Urinary bladder (tissue), 4 donors: Measurements from ENCODE around the gene SLC25A48. TPM values are rescaled to one million over a fixed set of nuclear protein-coding genes. Genes with fewer than 3 reads are reported as not detected.

ENCODE experiments used
- DNase-seq: peaks from one replicate; pipeline ENCODE4 v3.0.0-alpha.2; 2015; ENCODE audit errors: extremely low spot score
- H3K27ac ChIP-seq: one replicate; pipeline ENCODE4 v1.5.1; 2013; ENCODE audit warnings: low read depth, mild to moderate bottlenecking, moderate library complexity
- H3K36me3 ChIP-seq: one replicate; pipeline ENCODE4 v1.6.1; 2013; ENCODE audit warnings: mild to moderate bottlenecking, moderate library complexity; ENCODE audit not compliant: insufficient read depth
- H3K4me1 ChIP-seq: one replicate; pipeline ENCODE4 v1.6.1; 2013; ENCODE audit warnings: mild to moderate bottlenecking, moderate library complexity; ENCODE audit not compliant: insufficient read depth
- H3K4me3 ChIP-seq: one replicate; pipeline ENCODE4 v1.5.1; 2013; ENCODE audit warnings: low read depth, low read length
- WGBS: extraction: QIAGEN DNeasy Blood & Tissue Kit; methylation state at CpG from one replicate; pipeline ENCODE4 v1.1.7; 2013; 5-methylcytosine and 5-hydroxymethylcytosine counted together
- polyA plus RNA-seq: library from polyadenylated mRNA; stranded (reverse); fragments of 200-250 nt; gene quantifications from one replicate; pipeline ENCODE4 v1.2.3, GENCODE V29; 2013
- total RNA-seq: library from RNA; depleted of rRNA; stranded (reverse); fragments of >200 nt; gene quantifications from one replicate; pipeline ENCODE4 v1.2.3, GENCODE V29; 2014
- donor health status: healthy with polysubstance abuse.
- donor health status: healthy.

The SLC25A48 gene
- total and polyA plus RNA-seq, 2 donors = 0.04 to 0.37 TPM

DNA sequence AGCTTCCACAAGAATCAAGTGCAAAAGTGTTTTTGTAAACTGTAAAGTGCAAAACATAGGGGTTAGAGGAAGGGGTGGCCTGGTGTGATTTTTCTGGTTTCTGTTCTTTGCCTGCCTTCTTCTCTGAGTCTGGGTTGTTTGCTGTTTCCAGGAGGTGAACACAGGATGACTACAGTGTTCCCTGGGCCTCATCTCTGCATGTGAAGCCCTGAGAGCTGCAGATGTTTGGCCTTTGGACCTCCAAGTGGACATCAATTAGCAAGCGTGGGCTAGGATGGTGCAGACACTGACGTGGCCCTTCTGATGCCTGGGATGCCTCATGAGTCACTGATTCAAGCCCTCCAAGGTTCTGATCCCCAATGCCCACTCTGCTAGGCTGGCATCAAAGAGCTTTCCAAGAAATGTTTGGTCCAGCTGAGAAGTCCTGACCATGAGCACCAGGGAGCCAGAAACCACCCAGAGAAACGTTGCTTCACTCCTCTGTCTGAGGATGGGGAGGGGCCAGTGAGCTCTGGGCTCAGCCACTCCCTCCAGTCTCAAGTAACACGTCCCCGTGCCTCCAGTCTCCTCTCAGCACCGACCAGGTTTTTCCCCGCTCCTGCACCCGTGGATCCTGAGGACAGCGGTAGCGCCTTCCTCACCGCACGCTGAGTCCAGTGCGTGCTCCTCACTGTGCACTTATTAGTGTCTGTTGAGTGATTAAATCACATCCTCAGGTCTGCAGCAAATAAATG is 53.6 kb downstream of the SLC25A48 start:
- DNase-seq = no peak
- no peaks in the 10 kb centered on the region for H3K4me1 ChIP-seq

DNA sequence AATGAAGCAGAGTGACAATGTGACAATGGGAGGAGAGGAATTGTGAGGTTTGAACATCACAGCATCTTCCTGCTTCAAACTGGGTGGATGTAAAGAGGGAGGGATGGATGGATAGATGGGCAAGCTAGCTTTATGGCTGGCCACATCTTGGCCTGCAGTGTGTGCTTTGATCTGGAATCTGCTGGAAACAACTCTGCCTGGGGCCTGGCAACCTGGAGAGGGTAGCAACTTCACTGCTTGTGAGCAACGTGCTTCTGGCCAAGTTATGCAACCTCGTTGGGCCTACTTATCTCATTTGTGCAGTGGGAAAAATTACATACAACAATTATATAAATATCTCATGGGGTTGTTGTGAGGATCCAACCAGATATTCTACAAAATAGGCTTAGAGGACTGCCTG is 55.8 kb downstream of the SLC25A48 start:
- Histone ChIP-seq H3K4me1 (no peaks in the 10 kb centered on the region), H3K4me3 (no peak overlapping the region), H3K36me3 (no peaks in the 10 kb centered on the region), H3K27ac (no peak overlapping the region)
- no peak for DNase-seq
- WGBS = 45% methylated on average over 2 of the region's 2 CpGs

More for the DNA sequence above, 53.6 kb downstream of the SLC25A48 start:
- 75% methylated on average over 13 of the region's 13 CpGs for WGBS
- Histone ChIP-seq H3K27ac (no peak overlapping the region), H3K4me3 (no peak overlapping the region), H3K36me3 (no peaks in the 10 kb centered on the region)

DNA sequence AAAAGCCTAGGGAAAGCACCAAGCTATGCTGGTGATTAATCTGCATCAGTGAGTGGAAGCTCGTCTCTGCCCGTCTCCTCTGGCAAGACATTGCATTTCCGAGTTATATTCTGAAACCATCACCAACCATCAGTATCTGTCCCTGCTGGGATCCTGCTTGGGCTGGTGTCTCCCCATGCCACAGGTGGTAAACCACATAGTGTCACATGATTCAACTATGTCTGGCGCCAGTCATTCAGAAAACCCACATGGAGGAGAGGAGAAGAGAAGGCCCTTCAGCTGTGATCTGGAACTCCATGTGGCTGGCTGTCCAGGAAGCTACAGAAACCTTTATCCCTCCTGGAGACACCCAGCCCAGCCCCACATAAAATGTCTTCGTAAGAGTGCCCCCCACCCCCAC is 56.4 kb downstream of the SLC25A48 start:
- no peak overlapping the region for H3K27ac ChIP-seq
- no peaks in the 10 kb centered on the region for H3K4me1 ChIP-seq
- 80% methylated on average over 5 of the region's 5 CpGs for WGBS
- DNase-seq = no peak
- H3K4me3 ChIP-seq = no peak overlapping the region
- H3K36me3 ChIP-seq = no peaks in the 10 kb centered on the region

DNA sequence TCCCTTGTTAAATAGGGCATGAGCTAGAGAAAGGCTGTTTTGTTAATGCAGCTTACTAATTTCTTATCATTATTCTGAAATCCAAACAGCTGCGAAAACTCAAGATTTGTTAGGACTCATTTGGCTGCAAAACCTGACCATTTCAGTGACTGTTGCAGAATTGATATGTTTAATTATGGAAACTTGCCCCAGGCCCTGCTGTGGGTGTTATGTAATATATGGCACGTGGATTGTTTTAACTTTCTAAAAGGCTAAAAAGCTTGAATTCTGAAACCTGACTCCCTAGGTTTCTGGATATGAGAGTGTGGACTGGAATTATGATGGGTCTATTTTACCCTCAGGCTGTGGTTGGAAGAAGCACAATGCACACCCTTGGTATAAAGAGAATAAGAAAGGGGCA is 56.8 kb downstream of the SLC25A48 start:
- H3K4me1 ChIP-seq = no peaks in the 10 kb centered on the region
- 58% methylated on average over 2 of the region's 2 CpGs for WGBS
- no peak for DNase-seq

DNA sequence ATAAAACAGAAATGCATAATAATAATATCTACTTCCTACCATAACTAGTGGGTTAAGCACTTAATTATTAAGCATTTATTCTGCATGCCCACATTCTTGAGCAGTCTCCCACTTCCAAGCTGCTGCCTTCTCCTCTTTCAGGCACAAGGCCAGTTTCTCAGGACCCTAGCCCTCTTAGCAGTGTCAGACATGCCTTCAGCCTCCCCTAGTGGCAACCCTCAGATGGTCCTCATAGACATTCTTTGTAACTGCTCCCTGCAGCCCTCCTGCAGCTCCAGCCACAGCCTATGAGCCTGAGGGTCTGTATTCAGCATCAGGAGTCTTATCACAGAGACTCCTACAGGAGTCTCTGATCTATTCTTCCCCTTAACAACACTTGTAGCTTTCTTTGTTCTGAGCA is 57.3 kb downstream of the SLC25A48 start:
- no peaks in the 10 kb centered on the region for H3K36me3 ChIP-seq

More for the DNA sequence above, 56.8 kb downstream of the SLC25A48 start:
- H3K4me3 ChIP-seq = no peak overlapping the region
- no peak overlapping the region for H3K27ac ChIP-seq
- no peaks in the 10 kb centered on the region for H3K36me3 ChIP-seq

DNA sequence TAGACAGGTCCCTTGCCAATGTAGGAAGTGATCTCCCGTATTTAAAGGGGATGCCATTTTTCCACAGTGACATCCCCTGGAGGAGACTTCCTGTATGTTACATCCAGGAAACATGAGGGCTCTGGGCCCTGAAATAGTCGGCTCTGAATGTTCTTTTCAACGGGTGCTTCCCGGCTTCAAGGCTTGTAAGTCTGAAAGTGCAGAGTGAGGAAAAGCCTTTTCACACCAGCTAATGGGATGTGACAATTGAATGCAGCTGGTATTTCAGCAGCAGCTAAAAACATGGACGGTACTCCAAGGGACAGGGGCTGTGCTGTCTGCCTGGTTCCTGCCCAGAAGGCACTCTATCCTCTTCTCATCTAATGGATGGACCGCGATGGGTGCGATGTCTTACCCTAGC is 59.8 kb downstream of the SLC25A48 start:
- H3K4me1 ChIP-seq = no peaks in the 10 kb centered on the region
- 67% methylated on average over 8 of the region's 8 CpGs for WGBS
- no peak overlapping the region for H3K4me3 ChIP-seq
- H3K36me3 ChIP-seq = no peaks in the 10 kb centered on the region
- no peak overlapping the region for H3K27ac ChIP-seq
- DNase-seq = no peak

More for the DNA sequence above, 57.3 kb downstream of the SLC25A48 start:
- H3K4me1 ChIP-seq = no peaks in the 10 kb centered on the region
- H3K4me3 ChIP-seq = no peak overlapping the region
- no peak overlapping the region for H3K27ac ChIP-seq
- no peak for DNase-seq

DNA sequence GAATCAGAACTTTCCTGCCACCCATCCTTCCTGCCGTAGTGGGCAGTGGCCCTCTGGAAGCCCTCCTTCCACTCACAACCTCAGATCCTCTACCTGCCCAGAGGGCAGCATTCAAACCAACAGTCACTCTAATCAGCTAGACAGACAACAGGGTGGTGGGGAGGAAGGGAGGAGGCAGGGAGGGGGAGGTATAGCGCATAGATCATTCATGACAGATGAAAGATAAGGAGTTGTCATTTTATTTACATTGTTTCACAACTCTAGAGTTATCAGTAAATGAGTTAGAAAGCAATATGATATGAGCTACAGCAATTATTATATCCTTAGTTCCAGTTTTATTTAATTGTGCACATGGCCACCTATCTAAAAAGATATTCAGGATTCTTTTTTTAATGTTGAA is 60.3 kb downstream of the SLC25A48 start:
- 80% methylated on average over 2 of the region's 2 CpGs for WGBS
- Histone ChIP-seq H3K4me3 (no peak overlapping the region), H3K36me3 (no peaks in the 10 kb centered on the region), H3K27ac (no peak overlapping the region), H3K4me1 (no peaks in the 10 kb centered on the region)
- DNase-seq = no peak

DNA sequence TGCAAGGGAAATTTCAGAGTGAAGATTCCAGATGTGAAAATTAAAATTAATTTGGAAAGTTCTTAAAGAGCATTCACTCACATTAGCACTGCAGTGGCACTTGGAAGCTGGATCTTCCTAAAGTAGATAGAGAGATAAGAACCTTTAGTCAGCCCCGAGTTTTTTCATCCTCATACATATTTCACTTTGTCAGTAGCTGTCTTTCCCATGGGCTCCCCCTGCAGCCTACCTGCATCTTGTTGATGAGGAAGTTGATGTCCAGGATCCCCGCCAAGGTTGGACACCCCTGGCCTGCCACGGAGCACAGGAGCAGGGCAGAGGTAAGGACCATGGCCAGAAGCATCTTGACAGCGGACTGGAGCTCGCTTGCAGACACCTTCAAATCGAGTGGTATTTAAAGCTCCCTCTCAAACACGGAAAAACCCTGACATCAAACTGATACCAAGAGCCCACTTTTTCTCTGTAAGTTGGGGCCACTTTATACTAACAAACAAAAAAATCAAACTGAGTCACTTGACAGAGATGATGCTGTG is 61.1 kb downstream of the SLC25A48 start, which contains the start of gene IL9:
Gene IL9, minus strand, starts transcription at position 368 of the 533 bp plus-strand sequence. Its CDS starts 25 bp downstream, at position 343.
- H3K36me3 ChIP-seq = no peaks in the 10 kb centered on the region
- no peak within 1 kb of the TSS for H3K27ac ChIP-seq
- 41% methylated on average over 7 of the region's 7 CpGs for WGBS
- no peak for DNase-seq
- H3K4me1 ChIP-seq = no peaks in the 10 kb centered on the region
- no peak within 1 kb of the TSS for H3K4me3 ChIP-seq

DNA sequence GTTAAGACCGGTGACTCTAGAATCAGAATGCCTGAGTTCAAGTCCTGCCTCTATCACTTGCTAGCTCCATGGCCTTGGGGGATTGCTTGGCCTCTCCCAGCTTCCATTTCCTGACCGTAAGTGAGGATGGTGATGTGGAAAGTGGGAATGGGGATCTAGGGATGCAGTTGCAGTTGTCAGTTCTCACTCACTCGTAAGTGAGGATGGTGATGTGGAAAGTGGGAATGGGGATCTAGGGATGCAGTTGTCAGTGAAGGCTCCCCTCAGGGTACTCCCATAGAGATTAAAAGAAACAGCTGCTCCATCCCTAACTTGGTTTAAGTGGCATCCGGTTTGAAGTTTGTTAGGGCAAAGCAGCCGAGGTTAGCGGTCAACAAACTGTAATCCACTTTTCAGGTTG is 64.2 kb downstream of the SLC25A48 start:
- no peak for DNase-seq
- Histone ChIP-seq H3K4me3 (no peak overlapping the region), H3K27ac (no peak overlapping the region), H3K4me1 (no peaks in the 10 kb centered on the region), H3K36me3 (no peaks in the 10 kb centered on the region)
- WGBS = 78% methylated on average over 6 of the region's 6 CpGs

DNA sequence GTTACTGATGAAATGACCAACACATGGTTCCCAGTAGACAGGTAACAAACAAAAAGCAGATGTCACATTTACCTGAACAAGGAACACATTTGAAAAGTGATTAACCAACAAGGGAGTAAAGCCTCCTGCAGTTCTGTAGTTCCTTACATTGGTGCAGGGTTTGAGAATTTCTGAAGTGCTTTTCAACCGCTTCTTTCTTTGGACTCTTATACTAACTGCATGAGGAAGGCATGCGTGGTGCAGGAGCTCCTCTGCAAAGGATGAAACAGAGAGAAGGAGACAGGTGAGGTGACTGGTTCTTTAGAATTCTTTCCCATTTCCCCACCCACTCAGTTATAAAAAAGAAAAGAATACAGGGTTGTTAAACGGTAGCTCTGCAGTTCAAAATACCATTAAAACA is 65.8 kb downstream of the SLC25A48 start:
- no peak overlapping the region for H3K4me3 ChIP-seq
- H3K4me1 ChIP-seq = no peaks in the 10 kb centered on the region
- DNase-seq = no peak
- no peaks in the 10 kb centered on the region for H3K36me3 ChIP-seq
- H3K27ac ChIP-seq = no peak overlapping the region
- WGBS = 72% methylated on average over 3 of the region's 3 CpGs

DNA sequence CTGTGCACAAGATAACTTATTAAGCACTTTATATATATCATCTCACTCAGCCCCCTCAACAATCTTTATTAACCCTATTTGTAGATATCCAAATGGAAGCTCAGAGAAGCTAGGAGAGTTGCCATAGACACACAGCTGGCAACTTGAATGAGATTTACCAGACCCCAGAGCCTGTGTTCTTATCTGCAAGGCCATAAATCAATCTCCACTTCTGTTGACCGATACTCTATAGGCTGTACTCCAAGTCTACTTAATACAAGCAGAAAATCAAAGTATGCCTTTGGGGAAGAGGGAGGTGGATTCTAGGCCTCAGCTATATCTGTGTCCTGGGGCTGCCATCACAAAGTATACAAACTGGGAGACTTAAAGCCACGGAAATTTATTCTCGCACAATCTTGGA is 67.2 kb downstream of the SLC25A48 start:
- 30% methylated on average over 3 of the region's 3 CpGs for WGBS
- Histone ChIP-seq H3K4me1 (no peaks in the 10 kb centered on the region), H3K4me3 (no peak overlapping the region), H3K36me3 (no peaks in the 10 kb centered on the region), H3K27ac (no peak overlapping the region)
- DNase-seq = no peak

DNA sequence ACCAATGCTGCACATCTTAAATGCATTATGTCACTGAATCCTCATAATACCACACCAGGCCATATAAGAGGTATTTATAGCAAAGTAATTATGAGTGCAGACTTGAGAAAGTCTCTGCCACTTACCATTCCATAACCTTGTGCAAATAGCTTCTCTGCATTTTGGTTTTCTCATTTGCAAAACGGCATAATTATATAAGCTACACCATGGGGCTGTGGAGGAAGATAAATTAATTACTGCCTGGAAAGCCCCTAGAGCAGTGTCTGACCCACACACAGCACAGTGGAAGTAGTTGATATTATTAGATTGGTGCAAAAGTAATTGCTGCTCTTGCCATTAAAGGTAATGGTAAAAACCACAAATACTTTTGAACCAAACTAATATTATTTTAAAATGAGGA is 70.7 kb downstream of the SLC25A48 start:
- WGBS = 72% methylated on average over 1 of the region's 1 CpG
- H3K4me3 ChIP-seq = no peak overlapping the region
- no peak for DNase-seq
- no peaks in the 10 kb centered on the region for H3K36me3 ChIP-seq
- H3K4me1 ChIP-seq = no peaks in the 10 kb centered on the region
- no peak overlapping the region for H3K27ac ChIP-seq

DNA sequence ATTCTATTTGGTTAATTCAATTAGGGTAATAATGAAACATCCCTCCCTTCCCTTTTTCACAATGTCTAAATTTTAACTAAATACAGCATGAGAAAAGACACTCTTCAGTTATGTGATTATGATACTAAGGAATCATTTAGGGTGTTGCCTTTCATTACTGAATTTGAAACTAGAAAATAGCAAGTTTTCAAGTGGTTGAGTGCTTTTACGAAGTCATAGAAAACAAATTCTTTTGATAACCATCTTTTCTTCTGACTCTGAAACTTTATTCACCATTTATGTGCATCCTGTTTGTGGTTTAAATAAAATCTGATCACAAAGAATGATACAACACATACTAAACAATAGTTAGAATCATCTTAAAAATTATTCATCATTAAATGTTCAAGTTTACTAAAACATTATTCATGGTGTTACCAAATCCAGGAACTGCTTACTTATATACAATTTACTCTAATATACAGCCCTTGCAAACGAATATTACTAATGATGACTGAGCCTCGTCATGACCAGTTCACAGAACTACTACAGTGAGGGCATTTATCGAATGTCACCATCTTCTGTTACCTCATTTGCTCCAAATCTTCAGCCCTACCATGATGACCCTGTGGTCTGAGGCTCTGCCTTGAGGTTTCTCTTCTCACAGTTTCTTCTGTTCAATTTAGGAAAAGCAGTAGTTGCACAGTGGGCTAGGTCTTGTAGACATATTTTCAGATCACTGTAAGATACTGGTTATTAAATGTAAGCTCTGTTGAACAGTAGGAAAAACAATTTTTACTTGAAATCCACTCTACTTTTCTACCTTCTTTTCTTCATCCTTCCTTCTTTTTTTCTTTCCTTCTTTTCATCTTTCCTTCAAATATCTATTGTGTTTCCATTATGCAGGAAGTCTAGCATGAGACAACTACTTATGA is 79.5 kb downstream of the SLC25A48 start:
- WGBS = 74% methylated on average over 4 of the region's 4 CpGs
- no peak for DNase-seq
- H3K36me3 ChIP-seq = no peaks in the 10 kb centered on the region
- H3K27ac ChIP-seq = no peak overlapping the region
- H3K4me1 ChIP-seq = no peaks in the 10 kb centered on the region
- no peak overlapping the region for H3K4me3 ChIP-seq
